DND-41 (cell line): ENCODE data around the gene AP2B1.

Source experiments
- ATAC-seq: fragments of 200-7000 bp; cut with Tn5 transposase; 3 replicates; pipeline ENCODE4 v1.9.1; 2021; ENCODE audit warnings: low read depth; ENCODE audit not compliant: insufficient read depth
- DNase-seq: peaks from one replicate; pipeline ENCODE4 v3.0.0-alpha.2; 2020
- H2AFZ ChIP-seq: 2 replicates; pipeline ENCODE4 v1.6.0; 2012; ENCODE audit warnings: low read depth, low read length
- H3K27ac ChIP-seq: 2 replicates; pipeline ENCODE4 v1.5.1; 2012; ENCODE audit warnings: low read length, inconsistent platforms
- H3K27me3 ChIP-seq: fragments of 200-600 bp; sonication (generic); 2 replicates; pipeline ENCODE4 v1.6.0; 2012; ENCODE audit warnings: low read length, mild to moderate bottlenecking, inconsistent platforms; ENCODE audit not compliant: insufficient read depth, poor library complexity
- H3K36me3 ChIP-seq: 2 replicates; pipeline ENCODE4 v1.5.1; 2012; ENCODE audit warnings: low read length, inconsistent platforms; ENCODE audit not compliant: insufficient read depth
- H3K4me1 ChIP-seq: 2 replicates; pipeline ENCODE4 v1.5.1; 2012; ENCODE audit warnings: mild to moderate bottlenecking, low read length; ENCODE audit not compliant: insufficient read depth
- H3K4me2 ChIP-seq: 2 replicates; pipeline ENCODE4 v1.6.0; 2012; ENCODE audit warnings: mild to moderate bottlenecking, moderate library complexity, low read length, inconsistent platforms; ENCODE audit not compliant: insufficient read depth
- H3K4me3 ChIP-seq, 2 experiments: fragments of 200-600 bp in 1 of 2; shearing (Covaris generic) in 1 of 2; 2 replicates each; pipeline ENCODE4 v1.5.1; 2012 to 2016; ENCODE audit warnings: inconsistent platforms in 2 of 2, low read length in 2 of 2, mild to moderate bottlenecking in 2 of 2, low read depth in 1 of 2, moderate library complexity in 1 of 2
- H3K79me2 ChIP-seq: 2 replicates; pipeline ENCODE4 v1.6.0; 2012; ENCODE audit warnings: low read length, inconsistent platforms; ENCODE audit not compliant: insufficient read depth
- H3K9ac ChIP-seq: 2 replicates; pipeline ENCODE4 v1.6.0; 2012; ENCODE audit warnings: low read depth, mild to moderate bottlenecking, inconsistent platforms, low read length, moderate library complexity
- H3K9me3 ChIP-seq: 2 replicates; pipeline ENCODE4 v1.5.1; 2012; ENCODE audit warnings: low read length, moderate library complexity, mild to moderate bottlenecking, inconsistent platforms; ENCODE audit not compliant: insufficient read depth, severe bottlenecking
- H4K20me1 ChIP-seq: 2 replicates; pipeline ENCODE4 v1.6.0; 2012; ENCODE audit warnings: low read length; ENCODE audit not compliant: insufficient read depth
- CTCF ChIP-seq: IDR thresholded peaks from 2 replicates; pipeline ENCODE4 v1.5.1; 2012; ENCODE audit warnings: borderline replicate concordance, low read length, moderate library complexity, mild to moderate bottlenecking; ENCODE audit not compliant: poor library complexity, severe bottlenecking; ENCODE audit errors: extremely low read depth
- EZH2 ChIP-seq: IDR thresholded peaks from 3 replicates; pipeline ENCODE4 v1.6.1; 2012; ENCODE audit warnings: borderline replicate concordance, low read depth, mild to moderate bottlenecking, moderate library complexity, low read length, inconsistent platforms; ENCODE audit not compliant: severe bottlenecking

The AP2B1 gene

GRCh38 chr17:35679007-35679682 lies 92.0 kb downstream of the AP2B1 start:
- TF ChIP-seq CTCF (no peak), EZH2 (no peak)

GRCh38 chr17:35683591-35683990 lies 96.5 kb downstream of the AP2B1 start:
- no peak for DNase-seq
- Histone ChIP-seq H3K36me3 (peaks cover 73% of the 10 kb centered on the region), H3K9ac (no peak overlapping the region), H3K79me2 (no peaks in the 10 kb centered on the region), H2AFZ (no peak overlapping the region), H3K4me3 (no peak overlapping the region), H3K27ac (no peak overlapping the region), H3K4me1 (no peaks in the 10 kb centered on the region), H3K4me2 (no peak overlapping the region), H3K27me3 (no peaks in the 10 kb centered on the region), H4K20me1 (no peaks in the 10 kb centered on the region), H3K9me3 (no peaks in the 10 kb centered on the region)
- no peak for ATAC-seq
- TF ChIP-seq EZH2 (no peak), CTCF (no peak)

More at GRCh38 chr17:35679007-35679682, 92.0 kb downstream of the AP2B1 start:
- H3K27ac ChIP-seq: no peak overlapping the region
- no peak for ATAC-seq
- no peaks in the 10 kb centered on the region for H3K27me3 ChIP-seq
- H3K9ac ChIP-seq: no peak overlapping the region
- no peak overlapping the region for H2AFZ ChIP-seq
- H3K9me3 ChIP-seq: no peaks in the 10 kb centered on the region
- no peaks in the 10 kb centered on the region for H3K4me1 ChIP-seq
- H3K4me3 ChIP-seq: no peak overlapping the region
- H3K36me3 ChIP-seq: peaks cover 64% of the 10 kb centered on the region
- H4K20me1 ChIP-seq: no peaks in the 10 kb centered on the region
- DNase-seq: no peak
- no peaks in the 10 kb centered on the region for H3K79me2 ChIP-seq
- H3K4me2 ChIP-seq: no peak overlapping the region

GRCh38 chr17:35684055-35684802 lies 97.1 kb downstream of the AP2B1 start:
- Histone ChIP-seq H3K79me2 (no peaks in the 10 kb centered on the region), H3K27me3 (no peaks in the 10 kb centered on the region), H3K36me3 (peaks cover 78% of the 10 kb centered on the region), H3K4me2 (no peak overlapping the region), H3K9me3 (no peaks in the 10 kb centered on the region), H3K27ac (no peak overlapping the region), H4K20me1 (no peaks in the 10 kb centered on the region), H3K9ac (no peak overlapping the region), H3K4me1 (no peaks in the 10 kb centered on the region), H2AFZ (no peak overlapping the region), H3K4me3 (no peak overlapping the region)
- no peak for DNase-seq
- TF ChIP-seq EZH2 (no peak), CTCF (no peak)
- ATAC-seq: no peak
